HepG2 (cell line): ENCODE data around the gene MRPL20. TPM values are rescaled to one million over a fixed set of nuclear protein-coding genes. Genes with fewer than 3 reads are reported as not detected.
A peak's percentile ranks its signal among the peaks of the same experiment; 100 is the strongest.

Source experiments
- CBX5 ChIP-seq: sonication (generic); formaldehyde crosslinking; IDR thresholded peaks from 2 replicates; pipeline ENCODE4 v1.4.0; 2020; ENCODE audit warnings: missing genetic modification reagents, borderline replicate concordance
- GATAD2A ChIP-seq: IDR thresholded peaks from 2 replicates; pipeline ENCODE4 v1.6.1; 2016
- GFI1 ChIP-seq: sonication (generic); formaldehyde crosslinking; IDR thresholded peaks from 2 replicates; pipeline ENCODE4 v1.5.0; 2020; ENCODE audit warnings: missing genetic modification reagents, mild to moderate bottlenecking, borderline replicate concordance
- HINFP ChIP-seq: sonication (generic); formaldehyde crosslinking; IDR thresholded peaks from 2 replicates; pipeline ENCODE4 v1.4.0; 2020; ENCODE audit warnings: low read depth, mild to moderate bottlenecking, missing genetic modification reagents
- KDM3A ChIP-seq: IDR thresholded peaks from 2 replicates; pipeline ENCODE4 v1.6.1; 2018; ENCODE audit warnings: low read depth, missing compliant biosample characterization
- KDM5A ChIP-seq: fragments of 200-600 bp; sonication (generic); IDR thresholded peaks from 2 replicates; pipeline ENCODE4 v1.7.0; 2018; ENCODE audit warnings: antibody characterized with exemption, mild to moderate bottlenecking, low read length, borderline replicate concordance
- KDM5B ChIP-seq: sonication (generic); formaldehyde crosslinking; IDR thresholded peaks from 2 replicates; pipeline ENCODE4 v1.4.0; 2020; ENCODE audit warnings: missing genetic modification reagents, mild to moderate bottlenecking, borderline replicate concordance
- NFE2 ChIP-seq: sonication (generic); formaldehyde crosslinking; IDR thresholded peaks from 2 replicates; pipeline ENCODE4 v1.4.0; 2020; ENCODE audit warnings: missing genetic modification reagents
- NFKB2 ChIP-seq: sonication (generic); formaldehyde crosslinking; IDR thresholded peaks from 2 replicates; pipeline ENCODE4 v1.4.0; 2020; ENCODE audit warnings: missing genetic modification reagents, borderline replicate concordance
- PBX2 ChIP-seq: IDR thresholded peaks from 2 replicates; pipeline ENCODE4 v1.6.1; 2016; ENCODE audit warnings: control low read depth
- PPARG ChIP-seq: conservative IDR thresholded peaks from 2 replicates; pipeline ENCODE4 v1.6.1; 2016; ENCODE audit warnings: missing biosample characterization, missing genetic modification reagents
- RARA ChIP-seq: IDR thresholded peaks from 2 replicates; pipeline ENCODE4 v1.6.1; 2016; ENCODE audit warnings: missing genetic modification reagents, missing compliant biosample characterization
- SKI ChIP-seq: fragments of 450-650 bp; IDR thresholded peaks from one replicate; pipeline ENCODE4 v1.6.1; 2018; ENCODE audit warnings: mild to moderate bottlenecking; ENCODE audit not compliant: partially characterized antibody
- SOX5 ChIP-seq: IDR thresholded peaks from 2 replicates; pipeline ENCODE4 v1.6.1; 2016; ENCODE audit warnings: borderline replicate concordance
- ZKSCAN5 ChIP-seq: sonication (generic); formaldehyde crosslinking; IDR thresholded peaks from 2 replicates; pipeline ENCODE4 v1.5.1; 2020; ENCODE audit warnings: mild to moderate bottlenecking, missing genetic modification reagents
- ZNF547 ChIP-seq: sonication (generic); formaldehyde crosslinking; IDR thresholded peaks from 2 replicates; pipeline ENCODE4 v1.5.1; 2020; ENCODE audit warnings: mild to moderate bottlenecking, missing genetic modification reagents
- ZNF570 ChIP-seq: sonication (generic); formaldehyde crosslinking; IDR thresholded peaks from 2 replicates; pipeline ENCODE4 v1.4.0; 2020; ENCODE audit warnings: mild to moderate bottlenecking, missing genetic modification reagents, borderline replicate concordance
- ZNF572 ChIP-seq: sonication (generic); formaldehyde crosslinking; IDR thresholded peaks from 2 replicates; pipeline ENCODE4 v1.5.1; 2020; ENCODE audit warnings: mild to moderate bottlenecking, missing genetic modification reagents
- ZNF83 ChIP-seq: sonication (generic); formaldehyde crosslinking; IDR thresholded peaks from 2 replicates; pipeline ENCODE4 v1.4.0; 2020; ENCODE audit warnings: missing genetic modification reagents, mild to moderate bottlenecking, borderline replicate concordance
- ZNF841 ChIP-seq: sonication (generic); formaldehyde crosslinking; IDR thresholded peaks from 2 replicates; pipeline ENCODE4 v1.8.1; 2023; ENCODE audit warnings: missing genetic modification reagents, borderline replicate concordance
- polyA plus RNA-seq, 8 experiments: library from polyadenylated mRNA; depleted of rRNA in 3 of 8; stranded (reverse) in 7 of 8; unstranded in 1 of 8; fragments of >200 nt; fragmentation: Illumina TruSeq in 4 of 8; extraction: Trizol in 4 of 8; gene quantifications; 2 replicates each; pipeline versions ENCODE4 v1.2.1 to v1.2.3, GENCODE V29; 2011 to 2016; ENCODE audit warnings: low read depth in 4 of 8, missing spikeins in 1 of 8, mixed read lengths in 1 of 8; ENCODE audit not compliant: insufficient read depth in 1 of 8
- total RNA-seq, 5 experiments: library from RNA; depleted of rRNA; stranded (reverse); fragments of >200 nt; fragmentation: Illumina TruSeq; extraction: Trizol; gene quantifications; 2 replicates each; pipeline ENCODE4 v1.2.3, GENCODE V29; 2016; ENCODE audit warnings: low read depth in 1 of 5
- TF ChIP-seq, protein P1 (sequence below), 2 experiments: IDR thresholded peaks; 2 replicates each; pipeline ENCODE4 v1.6.1; 2011 to 2012; ENCODE audit warnings: low read length in 2 of 2, borderline replicate concordance in 1 of 2, low read depth in 1 of 2, mild to moderate bottlenecking in 1 of 2, moderate library complexity in 1 of 2
- TF ChIP-seq, protein P2 (sequence below): sonication (generic); formaldehyde crosslinking; IDR thresholded peaks from 2 replicates; pipeline ENCODE4 v1.4.0; 2020; ENCODE audit warnings: missing genetic modification reagents, borderline replicate concordance

MRPL20 gene
- total and polyA plus RNA-seq, 2 of the 13 experiments (the other 11 are each of a cell fraction or from before 2014, with no cell fraction given) = 59.2 to 127 TPM

GRCh38 chr1:1437904-1438376 is 30.8 kb upstream of the MRPL20 start (continued):
- no peak for TF ChIP-seq ZNF83 (CRISPR knock-in tag)
- TF ChIP-seq, protein P1, sequence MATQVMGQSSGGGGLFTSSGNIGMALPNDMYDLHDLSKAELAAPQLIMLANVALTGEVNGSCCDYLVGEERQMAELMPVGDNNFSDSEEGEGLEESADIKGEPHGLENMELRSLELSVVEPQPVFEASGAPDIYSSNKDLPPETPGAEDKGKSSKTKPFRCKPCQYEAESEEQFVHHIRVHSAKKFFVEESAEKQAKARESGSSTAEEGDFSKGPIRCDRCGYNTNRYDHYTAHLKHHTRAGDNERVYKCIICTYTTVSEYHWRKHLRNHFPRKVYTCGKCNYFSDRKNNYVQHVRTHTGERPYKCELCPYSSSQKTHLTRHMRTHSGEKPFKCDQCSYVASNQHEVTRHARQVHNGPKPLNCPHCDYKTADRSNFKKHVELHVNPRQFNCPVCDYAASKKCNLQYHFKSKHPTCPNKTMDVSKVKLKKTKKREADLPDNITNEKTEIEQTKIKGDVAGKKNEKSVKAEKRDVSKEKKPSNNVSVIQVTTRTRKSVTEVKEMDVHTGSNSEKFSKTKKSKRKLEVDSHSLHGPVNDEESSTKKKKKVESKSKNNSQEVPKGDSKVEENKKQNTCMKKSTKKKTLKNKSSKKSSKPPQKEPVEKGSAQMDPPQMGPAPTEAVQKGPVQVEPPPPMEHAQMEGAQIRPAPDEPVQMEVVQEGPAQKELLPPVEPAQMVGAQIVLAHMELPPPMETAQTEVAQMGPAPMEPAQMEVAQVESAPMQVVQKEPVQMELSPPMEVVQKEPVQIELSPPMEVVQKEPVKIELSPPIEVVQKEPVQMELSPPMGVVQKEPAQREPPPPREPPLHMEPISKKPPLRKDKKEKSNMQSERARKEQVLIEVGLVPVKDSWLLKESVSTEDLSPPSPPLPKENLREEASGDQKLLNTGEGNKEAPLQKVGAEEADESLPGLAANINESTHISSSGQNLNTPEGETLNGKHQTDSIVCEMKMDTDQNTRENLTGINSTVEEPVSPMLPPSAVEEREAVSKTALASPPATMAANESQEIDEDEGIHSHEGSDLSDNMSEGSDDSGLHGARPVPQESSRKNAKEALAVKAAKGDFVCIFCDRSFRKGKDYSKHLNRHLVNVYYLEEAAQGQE (IDR thresholded peaks at IDR 0.05; ENCODE audit: borderline replicate concordance in 1 of 2, low read depth in 1 of 2, low read length in 2 of 2) = no peak; a peak in 1 of 4 replicates
- TF ChIP-seq GATAD2A (CRISPR knock-in tag) = peak; percentile 67
- peak; percentile 92 for TF ChIP-seq SKI
- 0 out of 2 replicates have a peak, but pooled peaks have one; percentile 36 for TF ChIP-seq KDM3A (CRISPR knock-in tag)
- peak; percentile 35; the same call in 1 of the 2 replicates for TF ChIP-seq SOX5 (CRISPR knock-in tag)
- TF ChIP-seq PBX2 (CRISPR knock-in tag) = no peak
- TF ChIP-seq ZNF547 = no peak
- TF ChIP-seq CBX5 (CRISPR knock-in tag) = no peak
- 0 out of 2 replicates have a peak, but pooled peaks have one; percentile 19 for TF ChIP-seq PPARG (CRISPR knock-in tag)
- TF ChIP-seq, protein P2, sequence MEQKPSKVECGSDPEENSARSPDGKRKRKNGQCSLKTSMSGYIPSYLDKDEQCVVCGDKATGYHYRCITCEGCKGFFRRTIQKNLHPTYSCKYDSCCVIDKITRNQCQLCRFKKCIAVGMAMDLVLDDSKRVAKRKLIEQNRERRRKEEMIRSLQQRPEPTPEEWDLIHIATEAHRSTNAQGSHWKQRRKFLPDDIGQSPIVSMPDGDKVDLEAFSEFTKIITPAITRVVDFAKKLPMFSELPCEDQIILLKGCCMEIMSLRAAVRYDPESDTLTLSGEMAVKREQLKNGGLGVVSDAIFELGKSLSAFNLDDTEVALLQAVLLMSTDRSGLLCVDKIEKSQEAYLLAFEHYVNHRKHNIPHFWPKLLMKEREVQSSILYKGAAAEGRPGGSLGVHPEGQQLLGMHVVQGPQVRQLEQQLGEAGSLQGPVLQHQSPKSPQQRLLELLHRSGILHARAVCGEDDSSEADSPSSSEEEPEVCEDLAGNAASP (CRISPR knock-in tag) = peak; percentile 74; the same call in 1 of the 2 replicates
- TF ChIP-seq ZKSCAN5 (CRISPR knock-in tag) = no peak
- no peak for TF ChIP-seq KDM5A
- TF ChIP-seq NFE2 (CRISPR knock-in tag) = no peak
- no peak for TF ChIP-seq GFI1 (CRISPR knock-in tag)
- peak; percentile 80 for TF ChIP-seq RARA (CRISPR knock-in tag)
- TF ChIP-seq HINFP = no peak
- TF ChIP-seq ZNF572 (CRISPR knock-in tag) = peak; percentile 20; the same call in 1 of the 2 replicates
- no peak for TF ChIP-seq ZNF841
- 0 out of 2 replicates have a peak, but pooled peaks have one; percentile 53 for TF ChIP-seq KDM5B
- TF ChIP-seq NFKB2 (CRISPR knock-in tag) = no peak
- TF ChIP-seq ZNF570 (CRISPR knock-in tag) = no peak
